Neutrophil (primary cell): ENCODE measurements around the gene CCDC197.
A peak's percentile ranks its signal among the peaks of the same experiment; 100 is the strongest.

Source experiments
- H3K27ac ChIP-seq: fragments of 200-600 bp; sonication (generic); 2 replicates; pipeline ENCODE4 v1.5.1; 2016; ENCODE audit warnings: mild to moderate bottlenecking, moderate library complexity
- H3K27me3 ChIP-seq: fragments of 200-600 bp; sonication (generic); 2 replicates; pipeline ENCODE4 v1.6.0; 2016; ENCODE audit warnings: mild to moderate bottlenecking
- H3K36me3 ChIP-seq: fragments of 200-600 bp; sonication (generic); 2 replicates; pipeline ENCODE4 v1.5.1; 2017
- H3K4me1 ChIP-seq, 2 experiments: fragments of 200-600 bp in 1 of 2; sonication (generic) in 1 of 2; 1 replicate in 1 of 2; 2 replicates in 1 of 2; pipeline versions ENCODE4 v1.5.1 to v1.6.1; 2013 to 2016; ENCODE audit warnings: low read depth in 1 of 2, low read length in 1 of 2, mild to moderate bottlenecking in 1 of 2, moderate library complexity in 1 of 2; ENCODE audit not compliant: control insufficient read depth in 1 of 2, insufficient read depth in 1 of 2
- H3K4me3 ChIP-seq, 2 experiments: fragments of 200-600 bp in 1 of 2; sonication (generic) in 1 of 2; 1 replicate in 1 of 2; 2 replicates in 1 of 2; pipeline ENCODE4 v1.5.1; 2013 to 2016; ENCODE audit warnings: low read depth in 1 of 2, low read length in 1 of 2, mild to moderate bottlenecking in 1 of 2, moderate library complexity in 1 of 2
- H3K9me3 ChIP-seq: fragments of 200-600 bp; sonication (generic); 2 replicates; pipeline ENCODE4 v1.5.1; 2016
- TF ChIP-seq, protein P1 (sequence below): fragments of 200-600 bp; sonication (generic); IDR thresholded peaks from 2 replicates; pipeline ENCODE4 v1.5.1; 2016; ENCODE audit warnings: antibody characterized with exemption

Gene CCDC197

DNA sequence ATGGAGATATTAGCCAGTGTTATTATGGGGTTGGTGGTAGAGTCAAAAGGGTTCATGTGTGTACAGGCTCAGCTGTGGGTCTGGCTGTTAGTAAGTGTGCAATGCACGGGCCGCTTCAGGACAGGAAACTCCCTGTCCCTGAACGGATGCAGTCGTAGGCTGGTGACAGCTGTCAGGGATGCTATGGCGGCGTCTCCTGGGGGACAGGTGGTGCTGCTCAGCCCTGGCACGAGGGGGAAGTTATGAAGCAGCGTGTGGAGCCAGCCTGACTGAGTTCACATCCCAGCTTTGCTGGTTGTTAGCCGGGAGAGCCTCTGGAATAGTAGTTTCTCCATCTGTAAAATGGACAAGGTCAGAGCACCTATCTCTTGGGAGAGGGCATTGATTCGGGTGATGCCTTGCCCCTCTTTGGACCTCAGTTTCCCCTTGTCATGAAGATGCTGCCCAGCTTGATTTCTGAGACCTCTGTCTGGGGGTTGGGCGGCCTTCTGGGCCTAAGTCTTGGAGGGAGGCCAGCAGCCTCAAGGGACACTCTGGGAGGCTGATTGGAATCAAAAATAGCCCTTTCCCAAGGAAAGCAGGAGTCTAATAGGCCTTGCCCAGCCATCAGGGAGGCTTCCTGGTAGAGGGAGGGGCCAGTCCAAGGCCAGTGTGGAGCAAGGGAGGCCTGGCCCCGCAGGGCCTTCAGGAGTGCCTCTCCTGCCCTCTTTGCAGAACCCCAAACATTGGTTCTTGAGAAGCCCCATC lies 27.8 kb upstream of the CCDC197 start:
- no peak overlapping the region for H3K27ac ChIP-seq
- peaks cover 33% of the 10 kb centered on the region for H3K27me3 ChIP-seq
- H3K4me1 ChIP-seq = peaks cover 0 to 26% of the 10 kb centered on the region in 2 experiments
- TF ChIP-seq, protein P1, sequence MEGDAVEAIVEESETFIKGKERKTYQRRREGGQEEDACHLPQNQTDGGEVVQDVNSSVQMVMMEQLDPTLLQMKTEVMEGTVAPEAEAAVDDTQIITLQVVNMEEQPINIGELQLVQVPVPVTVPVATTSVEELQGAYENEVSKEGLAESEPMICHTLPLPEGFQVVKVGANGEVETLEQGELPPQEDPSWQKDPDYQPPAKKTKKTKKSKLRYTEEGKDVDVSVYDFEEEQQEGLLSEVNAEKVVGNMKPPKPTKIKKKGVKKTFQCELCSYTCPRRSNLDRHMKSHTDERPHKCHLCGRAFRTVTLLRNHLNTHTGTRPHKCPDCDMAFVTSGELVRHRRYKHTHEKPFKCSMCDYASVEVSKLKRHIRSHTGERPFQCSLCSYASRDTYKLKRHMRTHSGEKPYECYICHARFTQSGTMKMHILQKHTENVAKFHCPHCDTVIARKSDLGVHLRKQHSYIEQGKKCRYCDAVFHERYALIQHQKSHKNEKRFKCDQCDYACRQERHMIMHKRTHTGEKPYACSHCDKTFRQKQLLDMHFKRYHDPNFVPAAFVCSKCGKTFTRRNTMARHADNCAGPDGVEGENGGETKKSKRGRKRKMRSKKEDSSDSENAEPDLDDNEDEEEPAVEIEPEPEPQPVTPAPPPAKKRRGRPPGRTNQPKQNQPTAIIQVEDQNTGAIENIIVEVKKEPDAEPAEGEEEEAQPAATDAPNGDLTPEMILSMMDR = no peak
- no peaks in the 10 kb centered on the region for H3K36me3 ChIP-seq
- no peaks in the 10 kb centered on the region for H3K9me3 ChIP-seq
- no peak overlapping the region for H3K4me3 ChIP-seq

DNA sequence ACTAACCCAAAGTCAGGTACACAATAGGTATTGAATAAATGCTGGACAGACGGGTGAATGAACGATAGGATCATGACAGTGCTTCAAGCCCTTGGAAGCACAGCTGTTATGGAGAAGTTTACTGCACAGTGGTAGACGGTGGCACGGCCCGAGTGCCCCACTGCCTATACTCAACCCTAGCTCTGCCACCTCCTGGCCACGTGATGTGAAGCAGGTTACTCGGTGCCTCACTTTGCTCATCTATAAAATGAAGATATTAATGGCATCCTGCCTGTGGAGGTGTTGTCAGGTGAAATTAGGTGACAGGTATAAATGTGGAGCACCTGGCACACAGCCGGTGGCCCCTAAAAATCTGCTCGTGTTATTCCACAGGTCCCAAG lies 26.5 kb upstream of the CCDC197 start:
- H3K4me3 ChIP-seq = peak overlapping the region in 1 of 2 experiments; percentile 61
- peaks cover 45% of the 10 kb centered on the region for H3K27me3 ChIP-seq
- peak overlapping the region; percentile 14 for H3K27ac ChIP-seq
- no peaks in the 10 kb centered on the region for H3K9me3 ChIP-seq
- TF ChIP-seq, protein P1 = peak; percentile 65
- no peaks in the 10 kb centered on the region for H3K36me3 ChIP-seq
- peaks cover 0 to 26% of the 10 kb centered on the region in 2 experiments for H3K4me1 ChIP-seq

DNA sequence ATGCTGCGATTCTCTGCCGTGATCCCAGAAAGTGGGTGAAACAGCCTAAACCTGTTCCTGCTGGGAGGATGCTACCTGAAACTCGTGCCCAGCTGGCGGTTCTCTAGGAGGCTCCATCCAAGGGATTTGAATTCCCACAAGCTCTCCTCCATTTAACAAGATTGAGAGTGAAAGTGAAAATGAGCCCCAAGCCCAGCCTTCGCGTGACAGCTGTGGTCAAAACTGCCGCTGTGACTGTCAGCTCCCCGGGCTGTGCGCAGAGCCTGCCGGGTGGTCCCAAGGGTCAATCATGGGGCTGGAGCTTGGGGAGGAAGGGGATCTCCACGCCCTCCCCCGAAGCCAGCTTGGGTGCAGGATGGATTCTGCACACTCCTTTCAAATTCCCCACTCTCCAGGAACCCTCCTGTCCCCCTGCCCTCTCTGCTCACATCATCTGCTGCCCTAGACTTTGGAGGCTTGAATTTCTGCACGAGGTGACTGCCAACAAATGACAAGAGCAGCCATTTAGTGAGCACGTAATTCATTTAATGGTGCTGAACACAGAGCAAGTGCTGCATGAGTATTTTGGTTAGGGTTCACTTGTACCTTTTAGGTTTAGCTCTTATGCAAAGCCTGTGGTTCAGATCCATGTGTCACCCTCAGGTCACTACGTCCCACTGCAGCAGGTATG lies 26.0 kb upstream of the CCDC197 start:
- H3K27me3 ChIP-seq = peaks cover 50% of the 10 kb centered on the region
- TF ChIP-seq, protein P1 = no peak
- no peak overlapping the region for H3K27ac ChIP-seq
- peak overlapping the region in 1 of 2 experiments; percentile 61 for H3K4me3 ChIP-seq
- no peaks in the 10 kb centered on the region for H3K36me3 ChIP-seq
- no peaks in the 10 kb centered on the region for H3K9me3 ChIP-seq
- H3K4me1 ChIP-seq = peaks cover 0 to 26% of the 10 kb centered on the region in 2 experiments

DNA sequence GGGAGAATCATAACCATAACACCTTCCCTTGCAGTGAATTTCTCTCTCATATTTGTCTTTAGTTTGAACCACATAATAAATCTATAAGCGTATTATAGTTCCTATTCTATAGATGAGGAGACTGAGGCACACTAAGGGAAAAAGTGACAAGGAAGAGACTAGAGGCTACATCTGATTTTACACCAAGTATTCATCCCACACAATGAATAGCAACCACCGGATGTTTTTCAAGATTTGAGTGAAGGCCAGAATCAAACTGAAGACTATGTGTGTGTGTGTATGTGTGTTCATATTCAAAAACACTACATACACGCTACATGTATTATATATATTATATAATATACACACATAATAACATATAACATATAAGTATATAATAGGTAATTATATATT lies 25.5 kb upstream of the CCDC197 start:
- no peaks in the 10 kb centered on the region for H3K9me3 ChIP-seq
- no peaks in the 10 kb centered on the region for H3K36me3 ChIP-seq
- H3K27ac ChIP-seq = no peak overlapping the region
- TF ChIP-seq, protein P1 = no peak
- peaks cover 0 to 30% of the 10 kb centered on the region in 2 experiments for H3K4me1 ChIP-seq
- H3K27me3 ChIP-seq = peaks cover 55% of the 10 kb centered on the region
- no peak overlapping the region for H3K4me3 ChIP-seq

DNA sequence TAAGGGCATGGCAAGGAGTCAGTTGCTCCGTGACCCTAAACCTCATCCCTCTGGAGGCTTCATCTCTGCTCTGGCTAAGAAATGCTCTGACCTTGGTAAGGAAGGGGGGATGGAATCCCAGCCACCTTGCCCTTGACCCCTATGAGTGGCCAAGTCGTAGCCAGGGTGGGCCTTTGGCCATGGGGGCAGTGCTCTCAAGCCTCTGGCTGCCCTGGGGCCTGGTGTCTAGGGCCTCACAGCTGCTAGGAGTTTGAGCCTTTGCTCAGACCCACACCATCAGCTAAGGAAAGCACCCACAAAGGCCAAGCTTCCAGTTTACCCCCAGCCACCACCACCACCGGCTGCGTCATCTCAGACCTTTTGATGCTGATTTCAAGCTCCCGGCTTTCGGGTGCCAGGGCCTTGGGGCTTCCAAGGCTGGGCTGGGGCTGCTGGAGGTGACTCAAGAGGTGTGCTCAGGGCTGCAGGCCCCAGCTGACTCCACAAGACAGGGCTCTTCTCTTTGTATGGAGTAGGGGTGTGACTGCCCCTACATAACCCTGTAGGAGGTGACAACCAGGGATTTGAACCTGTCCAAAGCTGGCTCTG lies 24.4 kb upstream of the CCDC197 start:
- TF ChIP-seq, protein P1 = no peak
- H3K9me3 ChIP-seq = no peaks in the 10 kb centered on the region
- no peak overlapping the region for H3K4me3 ChIP-seq
- H3K36me3 ChIP-seq = no peaks in the 10 kb centered on the region
- H3K4me1 ChIP-seq = peaks cover 0 to 23% of the 10 kb centered on the region in 2 experiments
- H3K27ac ChIP-seq = no peak overlapping the region
- peaks cover 66% of the 10 kb centered on the region for H3K27me3 ChIP-seq
